GM19463 (cell line): ENCODE data around the gene SMIM41.

ENCODE experiments used
- ATAC-seq: cut with Tn5 transposase; IDR thresholded peaks from one replicate; pipeline ENCODE4 v1.9.1; 2021; ENCODE audit warnings: mild to moderate bottlenecking, moderate library complexity; ENCODE audit not compliant: unreplicated experiment

SMIM41 gene

GRCh38 chr12:52079576-52080402 is at the start of gene SMIM41:
SMIM41 (plus strand) TSS chr12:52079704; CDS start chr12:52079780, 76 bp downstream.
- no peak for ATAC-seq

- ATAC-seq: no peak
Observed at GRCh38 chr12:52032446-52032803, 47.1 kb upstream of the SMIM41 start.

- ATAC-seq: peak; percentile 95
Observed at GRCh38 chr12:52032804-52033445, 46.6 kb upstream of the SMIM41 start.

- ATAC-seq: no peak
Observed at GRCh38 chr12:52033446-52034140, 45.9 kb upstream of the SMIM41 start.

GRCh38 chr12:52035190-52035589 is 44.3 kb upstream of the SMIM41 start:
- no peak for ATAC-seq

- ATAC-seq: no peak
Observed at GRCh38 chr12:52035926-52036325, 43.6 kb upstream of the SMIM41 start.

- ATAC-seq: peak; percentile 39
Observed at GRCh38 chr12:52036587-52037171, 42.8 kb upstream of the SMIM41 start.

GRCh38 chr12:52037248-52037861 is 42.1 kb upstream of the SMIM41 start:
- ATAC-seq: no peak

- ATAC-seq: no peak
Observed at GRCh38 chr12:52038447-52038846, 41.1 kb upstream of the SMIM41 start.

GRCh38 chr12:52041035-52041434 is 38.5 kb upstream of the SMIM41 start:
- no peak for ATAC-seq

- no peak for ATAC-seq
Observed at GRCh38 chr12:52041695-52042123, 37.8 kb upstream of the SMIM41 start.

GRCh38 chr12:52042706-52043385 is 36.7 kb upstream of the SMIM41 start:
- no peak for ATAC-seq

GRCh38 chr12:52043386-52044212 is 35.9 kb upstream of the SMIM41 start:
- ATAC-seq: no peak

GRCh38 chr12:52044292-52044983 is 35.1 kb upstream of the SMIM41 start:
- no peak for ATAC-seq

GRCh38 chr12:52045794-52046199 is 33.7 kb upstream of the SMIM41 start:
- no peak for ATAC-seq

GRCh38 chr12:52046859-52047258 is 32.6 kb upstream of the SMIM41 start:
- no peak for ATAC-seq

GRCh38 chr12:52049286-52049685 is 30.2 kb upstream of the SMIM41 start:
- ATAC-seq: no peak

GRCh38 chr12:52049688-52050087 is 29.8 kb upstream of the SMIM41 start:
- ATAC-seq: no peak
